GM12865 (cell line): ENCODE data around the gene PRSS57.

ENCODE experiments used
- DNase-seq: peaks from one replicate; pipeline ENCODE4 v3.0.0; 2010; ENCODE audit warnings: low read depth
- H3K4me3 ChIP-seq: 2 replicates; pipeline ENCODE4 v1.5.1; 2011; ENCODE audit warnings: mild to moderate bottlenecking, low read depth, low read length, control low read depth
- CTCF ChIP-seq: IDR thresholded peaks from 2 replicates; pipeline ENCODE4 v1.5.1; 2011; ENCODE audit warnings: low read length, control low read depth, low read depth, inconsistent platforms; ENCODE audit not compliant: insufficient read depth; ENCODE audit errors: missing control alignments

The PRSS57 gene

DNA sequence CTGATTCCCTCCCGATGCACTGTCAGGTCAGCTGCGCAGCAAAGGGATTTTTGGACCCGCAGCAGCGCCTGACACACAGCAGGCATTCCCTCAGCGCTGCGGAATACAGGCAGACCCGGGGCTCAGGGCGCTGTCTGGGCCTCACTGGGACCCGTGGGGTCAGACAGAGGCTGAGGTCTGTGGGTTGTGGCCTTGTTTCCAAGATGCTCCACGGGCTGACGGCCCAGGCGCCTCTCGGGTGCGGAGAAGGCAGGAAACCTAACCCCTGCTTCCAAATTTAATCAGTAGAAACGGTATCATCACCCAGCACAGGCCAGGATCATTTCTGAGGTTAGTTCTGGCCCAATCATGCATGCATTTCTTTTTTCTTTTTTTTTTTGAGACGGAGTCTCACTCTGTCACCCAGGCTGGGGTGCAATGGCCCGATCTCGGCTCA, 31.6 kb downstream of the PRSS57 start:
- DNase-seq, result no peak
- H3K4me3 ChIP-seq, result peak overlapping the region; percentile 76
- TF ChIP-seq CTCF, result no peak

DNA sequence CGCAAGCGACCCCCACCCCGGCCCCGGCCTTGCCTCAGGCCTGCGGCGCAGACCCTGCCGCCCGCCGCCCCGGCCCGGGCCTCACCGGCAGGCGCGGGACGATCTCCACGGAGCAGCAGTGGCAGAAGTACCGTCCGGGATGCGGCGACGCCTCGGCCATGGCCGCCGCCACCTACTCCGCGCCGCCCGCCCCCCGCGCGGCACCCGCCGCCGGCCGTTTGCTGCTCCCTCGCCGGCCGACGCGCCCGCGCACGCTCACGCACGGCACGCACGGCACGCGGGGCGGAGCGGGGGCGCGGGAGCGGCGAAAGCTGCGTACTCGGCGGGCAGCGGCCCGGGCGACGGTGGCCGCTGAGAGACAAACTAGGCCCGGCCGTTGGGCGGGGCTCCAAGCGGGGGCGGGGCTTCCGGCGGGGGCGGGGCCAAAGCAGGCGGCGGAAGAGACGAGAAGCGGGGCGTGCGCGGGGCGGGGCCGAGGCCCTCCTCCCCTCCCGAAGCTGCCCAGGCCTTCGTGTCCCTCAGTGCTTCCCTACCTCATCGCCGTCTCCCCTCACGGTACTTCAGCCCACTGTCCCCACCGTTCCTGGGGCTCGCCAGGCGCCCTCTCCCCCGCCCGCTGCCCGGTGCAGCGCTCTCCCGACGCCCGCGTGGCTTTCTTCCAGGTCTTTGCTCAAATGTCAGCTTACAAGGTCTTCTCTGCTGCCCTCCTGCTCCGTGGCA, 32.1 kb downstream of the PRSS57 start, which contains the start of gene RNF126:
RNF126 (minus strand) TSS at position 253 of the 720 bp plus-strand sequence; CDS start at position 160, 93 bp downstream.
- TF ChIP-seq CTCF, result no peak
- DNase-seq, result peak; percentile 97

GRCh38 chr19:662207-662961, 32.9 kb downstream of the PRSS57 start:
- DNase-seq, result peak; percentile 80
- H3K4me3 ChIP-seq, result peak overlapping the region; percentile 85
- TF ChIP-seq CTCF, result no peak

More for the DNA sequence above, 32.1 kb downstream of the PRSS57 start, which contains the start of gene RNF126:
- peak within 1 kb of the TSS; percentile 85 for H3K4me3 ChIP-seq

DNA sequence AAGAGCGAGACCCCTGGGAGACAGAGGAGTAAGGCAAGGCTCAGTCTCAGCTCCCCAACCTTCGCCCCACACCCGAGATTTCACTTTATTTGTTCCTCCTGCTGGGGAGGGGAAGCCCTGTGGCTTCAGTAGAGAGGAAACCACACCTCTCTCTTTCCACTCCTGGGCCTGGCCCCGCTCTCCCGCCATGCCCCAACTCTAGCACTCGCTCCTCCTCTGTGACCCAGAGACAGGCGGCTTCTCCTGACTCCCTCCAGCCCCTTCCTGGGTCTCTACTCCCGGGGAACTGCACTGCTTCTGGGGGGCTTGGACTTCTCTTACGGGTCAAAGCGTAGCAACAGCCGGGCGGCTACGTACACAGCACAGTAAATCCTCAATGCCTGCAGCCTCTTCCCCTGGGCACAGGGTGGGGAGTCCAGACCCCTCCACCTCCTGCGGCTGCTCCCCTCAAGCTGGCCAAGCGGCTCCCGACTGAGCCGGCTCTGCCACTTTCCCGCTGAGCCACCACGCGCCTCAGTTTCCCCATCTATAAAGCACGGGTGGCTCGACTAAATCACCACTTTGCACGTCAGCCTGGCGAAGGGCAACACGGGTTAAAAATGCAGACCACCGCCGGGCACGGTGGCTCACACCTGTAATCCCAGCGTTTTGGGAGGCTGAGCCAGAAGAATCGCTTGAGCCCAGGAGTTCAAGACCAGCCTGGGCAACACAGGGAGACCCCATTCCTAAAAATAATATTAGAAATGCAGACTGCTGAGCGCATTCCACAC, 33.6 kb downstream of the PRSS57 start:
- DNase-seq, result peak; percentile 76
- peak overlapping the region; percentile 85 for H3K4me3 ChIP-seq
- TF ChIP-seq CTCF, result no peak

- DNase-seq, result no peak
- no peak for TF ChIP-seq CTCF
- peak overlapping the region; percentile 85 for H3K4me3 ChIP-seq
These were observed 34.3 kb downstream of the PRSS57 start for GRCh38 chr19:660793-661426.
